HG02885 (cell line): ENCODE results near the gene SPG21.

Experiments used
- ATAC-seq: cut with Tn5 transposase; IDR thresholded peaks from one replicate; pipeline ENCODE4 v1.9.1; 2021; ENCODE audit warnings: mild to moderate bottlenecking; ENCODE audit not compliant: unreplicated experiment, poor library complexity

SPG21 gene

DNA sequence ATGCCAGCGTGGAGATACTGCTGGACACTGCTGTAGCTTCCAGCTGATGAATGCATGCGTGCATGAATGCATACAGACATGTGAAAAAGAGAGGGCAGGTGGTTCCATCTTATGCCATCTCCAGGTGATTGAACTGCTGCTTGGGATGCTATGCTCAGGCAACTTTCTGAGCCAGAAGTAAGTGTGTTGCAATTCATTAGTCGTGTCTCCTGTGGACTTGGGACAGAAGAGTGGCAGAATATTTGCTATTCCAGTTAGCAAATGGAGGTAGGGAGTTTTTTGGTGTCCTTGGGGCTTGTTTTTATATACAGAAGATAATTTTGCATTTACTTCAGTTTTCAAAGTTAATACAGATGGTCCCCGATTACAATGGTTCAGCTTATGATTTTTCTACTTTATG, 44.8 kb downstream of the SPG21 start:
- ATAC-seq, result no peak

DNA sequence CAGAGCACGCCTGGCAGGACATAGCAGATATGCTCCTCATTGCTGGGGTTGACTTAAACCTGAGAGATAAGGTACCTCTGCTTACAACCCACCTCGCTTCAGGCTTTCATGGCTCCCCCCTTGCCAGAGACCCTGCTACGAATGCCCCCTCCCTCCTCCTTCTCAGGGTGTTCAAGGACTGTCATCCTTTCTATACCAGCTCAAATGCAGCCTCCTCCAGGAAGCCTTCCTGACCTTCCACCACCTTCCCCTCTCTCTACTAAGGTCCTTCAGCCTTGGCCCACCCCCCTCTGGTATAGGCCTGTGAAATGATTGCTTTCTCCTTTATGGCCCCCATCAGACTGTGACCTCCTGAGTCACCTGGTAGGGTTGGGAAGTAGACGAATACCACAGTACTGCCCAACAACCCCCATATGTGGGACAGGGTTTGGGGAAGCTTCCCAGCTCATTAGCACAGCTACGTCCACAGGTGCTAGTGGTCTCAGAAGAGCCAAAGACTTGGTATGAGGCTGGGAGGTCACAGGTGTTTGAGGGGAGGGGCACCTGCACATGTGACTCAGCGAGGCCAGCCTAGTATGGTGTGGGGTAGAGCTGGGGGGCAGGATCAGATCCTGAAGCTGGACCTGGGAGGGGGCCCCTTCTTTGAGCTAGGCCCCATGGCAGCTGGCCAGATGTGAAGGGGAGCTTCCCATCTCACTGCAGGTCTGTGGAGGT, 46.0 kb downstream of the SPG21 start:
- ATAC-seq, result no peak

DNA sequence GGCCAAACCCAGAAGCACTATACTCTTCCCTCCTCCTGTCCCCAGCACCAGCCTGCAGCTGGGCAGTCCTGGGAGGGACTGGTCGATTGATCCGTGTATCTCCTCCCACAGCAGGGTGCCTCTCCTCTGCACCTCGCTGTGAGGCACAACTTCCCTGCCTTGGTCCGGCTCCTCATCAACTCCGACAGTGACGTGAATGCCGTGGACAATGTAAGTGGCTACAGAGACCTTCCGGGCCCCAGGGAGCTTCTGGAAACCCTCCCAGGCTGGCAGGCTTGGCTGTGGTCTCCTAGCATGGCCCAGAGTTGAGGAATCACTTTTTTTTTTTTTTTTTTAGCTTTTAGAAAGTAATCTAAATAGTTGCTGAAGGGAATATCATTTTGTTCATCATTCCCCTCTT, 47.4 kb downstream of the SPG21 start:
- no peak for ATAC-seq

DNA sequence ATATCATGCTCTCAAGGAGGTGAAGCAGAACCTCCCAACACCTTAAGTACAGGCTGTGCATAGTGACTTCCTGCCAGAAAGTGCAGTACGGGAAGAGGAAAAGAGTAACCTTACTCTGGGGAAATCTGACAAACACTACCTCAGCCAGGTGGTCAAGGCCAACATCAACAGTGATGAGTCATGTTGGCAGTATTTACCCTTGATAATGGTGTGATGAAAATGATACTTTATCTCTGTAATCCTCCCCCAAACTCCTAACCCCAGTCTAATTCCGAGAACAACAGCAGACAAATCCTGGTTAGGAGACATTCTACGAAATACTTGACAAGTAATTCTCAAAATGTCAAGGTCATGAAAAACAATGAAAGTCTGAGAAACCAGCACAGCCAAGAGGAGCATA, 51.5 kb downstream of the SPG21 start:
- no peak for ATAC-seq

DNA sequence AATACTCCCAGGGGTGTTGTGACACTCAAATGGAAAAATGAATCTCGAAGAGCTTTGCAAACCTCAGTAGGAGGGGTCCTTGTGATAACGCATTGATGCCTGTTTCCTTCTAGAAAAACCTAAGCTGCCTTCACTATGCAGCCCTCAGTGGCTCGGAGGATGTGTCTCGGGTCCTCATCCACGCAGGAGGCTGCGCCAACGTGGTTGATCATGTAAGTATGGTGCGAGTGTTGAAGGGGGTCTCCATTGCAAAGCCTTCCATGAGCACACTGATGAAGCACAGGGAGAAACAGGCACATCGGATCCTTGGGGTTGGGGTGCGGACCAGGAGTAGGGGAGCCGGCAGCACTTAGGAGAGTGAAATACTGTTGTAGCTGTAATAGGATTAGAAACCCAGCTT, 55.7 kb downstream of the SPG21 start:
- ATAC-seq, result no peak

DNA sequence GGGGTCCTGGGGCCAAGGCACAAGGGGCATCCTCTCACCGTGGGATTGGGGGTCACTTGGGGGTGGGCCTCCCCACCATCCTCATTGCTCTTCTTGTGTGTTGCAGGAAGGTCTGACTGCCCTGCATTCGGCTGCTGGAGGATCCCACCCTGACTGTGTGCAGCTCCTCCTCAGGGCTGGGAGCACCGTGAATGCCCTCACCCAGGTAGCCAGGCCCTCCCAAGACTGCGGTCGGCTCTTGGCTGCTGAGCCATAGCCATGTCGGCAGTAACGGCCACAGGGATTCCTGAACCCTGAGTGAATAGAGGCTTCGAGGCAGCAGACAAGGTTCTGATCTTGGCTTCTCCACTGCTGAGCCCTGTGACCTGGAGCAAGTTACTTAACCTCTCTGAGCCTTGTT, 58.3 kb downstream of the SPG21 start:
- no peak for ATAC-seq

DNA sequence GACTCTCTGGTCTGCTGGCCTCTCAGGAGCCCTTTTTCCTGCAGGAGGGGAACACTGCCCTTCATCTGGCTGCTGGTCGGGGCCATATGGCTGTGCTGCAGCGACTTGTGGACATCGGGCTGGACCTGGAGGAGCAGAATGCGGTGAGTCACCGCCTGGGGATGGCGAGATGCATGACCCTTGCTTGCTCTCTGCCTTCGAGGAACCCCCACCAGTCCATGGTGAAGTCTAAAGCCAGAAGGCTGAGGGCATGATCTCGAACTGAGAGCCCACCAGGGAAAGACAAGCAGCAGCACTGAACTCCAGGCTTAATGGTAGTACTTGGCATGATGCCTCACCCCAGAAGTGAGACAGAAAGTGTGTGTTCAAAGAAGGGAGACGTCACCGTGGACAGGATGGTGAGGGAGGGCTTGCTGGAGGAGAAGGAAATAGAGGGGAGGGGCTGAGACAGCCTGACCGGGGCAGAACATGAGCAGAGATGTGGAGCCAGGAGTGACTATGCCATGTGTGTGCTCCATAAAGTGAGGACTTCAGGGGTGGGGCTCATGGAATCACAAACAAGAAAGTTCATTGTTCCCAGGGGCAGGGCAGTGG, 58.8 kb downstream of the SPG21 start:
- ATAC-seq, result no peak

DNA sequence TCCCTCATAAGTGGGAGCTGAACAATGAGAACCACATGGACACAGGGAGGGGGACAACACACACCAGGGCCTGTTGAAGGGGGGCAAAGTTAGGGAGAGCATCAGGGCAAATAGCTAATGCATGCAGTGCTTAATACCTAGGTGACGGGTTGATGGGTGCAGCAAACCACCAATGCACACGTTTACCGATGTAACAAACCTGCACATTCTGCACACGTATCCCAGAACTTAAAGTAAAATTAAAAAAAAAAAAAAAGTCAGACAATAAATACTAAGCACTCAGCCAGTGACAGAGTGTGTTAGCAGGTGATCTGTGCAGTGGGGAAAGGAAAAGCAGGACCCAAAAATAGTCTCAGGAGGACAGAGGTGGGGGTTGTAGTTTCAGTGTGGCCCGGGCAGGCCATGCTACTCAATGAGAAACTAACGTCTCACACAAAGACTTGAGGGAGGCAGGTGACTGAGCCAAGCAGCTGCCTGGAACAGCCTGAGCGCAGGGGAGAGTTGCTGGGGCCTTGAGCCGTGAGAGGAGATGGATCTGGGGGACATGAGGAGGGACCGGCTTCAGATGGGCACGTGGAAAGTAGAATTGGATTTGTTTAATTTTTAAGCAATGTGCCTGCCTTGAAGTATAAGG, 59.6 kb downstream of the SPG21 start:
- peak; percentile 74 for ATAC-seq

DNA sequence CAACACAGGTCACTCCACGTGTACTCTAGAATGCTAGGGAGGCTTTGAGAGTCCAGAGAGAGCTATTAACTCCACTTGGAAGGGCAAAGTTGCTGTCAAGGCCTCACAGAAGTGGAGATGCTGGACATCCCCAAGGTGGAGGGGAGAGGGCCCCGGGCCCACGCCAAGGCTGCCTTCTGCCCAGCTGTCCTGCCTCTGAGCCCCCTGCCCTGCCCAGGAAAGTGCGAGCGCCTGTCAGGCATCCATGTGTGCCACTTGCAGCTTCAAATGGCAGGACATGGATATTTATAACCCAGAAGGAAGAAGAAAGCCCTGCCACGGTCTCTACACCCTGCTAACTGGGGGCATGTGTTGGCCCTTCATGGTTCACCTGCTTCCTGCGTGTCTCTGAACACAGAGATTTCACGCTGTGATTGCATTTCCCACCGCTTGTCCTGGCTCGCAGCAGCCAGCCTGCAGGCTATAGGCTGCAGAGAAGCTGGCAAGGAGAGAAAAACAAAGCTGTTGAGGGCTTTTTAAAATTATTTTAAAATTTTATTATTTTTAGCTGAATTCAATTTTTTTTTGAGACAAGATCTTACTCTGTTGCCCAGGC, 61.0 kb downstream of the SPG21 start:
- no peak for ATAC-seq

DNA sequence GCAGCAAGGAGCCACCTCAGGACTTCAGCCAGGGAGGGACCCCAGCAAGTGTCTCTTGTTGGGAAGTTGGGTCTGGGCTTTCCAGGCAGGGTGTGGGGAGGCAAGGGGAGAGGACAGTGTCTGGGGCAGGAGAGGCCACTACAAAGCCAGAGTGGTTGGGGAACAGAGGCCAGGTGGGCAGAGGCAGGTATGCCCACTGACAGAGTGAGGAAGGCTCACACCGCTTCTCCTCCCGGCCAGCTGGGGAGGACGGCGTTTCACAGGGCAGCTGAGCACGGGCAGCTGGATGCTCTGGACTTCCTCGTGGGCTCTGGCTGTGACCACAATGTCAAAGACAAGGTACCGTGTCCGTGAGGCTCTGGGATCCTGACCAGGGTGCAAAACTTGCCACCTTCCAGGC, 63.1 kb downstream of the SPG21 start:
- ATAC-seq, result no peak

DNA sequence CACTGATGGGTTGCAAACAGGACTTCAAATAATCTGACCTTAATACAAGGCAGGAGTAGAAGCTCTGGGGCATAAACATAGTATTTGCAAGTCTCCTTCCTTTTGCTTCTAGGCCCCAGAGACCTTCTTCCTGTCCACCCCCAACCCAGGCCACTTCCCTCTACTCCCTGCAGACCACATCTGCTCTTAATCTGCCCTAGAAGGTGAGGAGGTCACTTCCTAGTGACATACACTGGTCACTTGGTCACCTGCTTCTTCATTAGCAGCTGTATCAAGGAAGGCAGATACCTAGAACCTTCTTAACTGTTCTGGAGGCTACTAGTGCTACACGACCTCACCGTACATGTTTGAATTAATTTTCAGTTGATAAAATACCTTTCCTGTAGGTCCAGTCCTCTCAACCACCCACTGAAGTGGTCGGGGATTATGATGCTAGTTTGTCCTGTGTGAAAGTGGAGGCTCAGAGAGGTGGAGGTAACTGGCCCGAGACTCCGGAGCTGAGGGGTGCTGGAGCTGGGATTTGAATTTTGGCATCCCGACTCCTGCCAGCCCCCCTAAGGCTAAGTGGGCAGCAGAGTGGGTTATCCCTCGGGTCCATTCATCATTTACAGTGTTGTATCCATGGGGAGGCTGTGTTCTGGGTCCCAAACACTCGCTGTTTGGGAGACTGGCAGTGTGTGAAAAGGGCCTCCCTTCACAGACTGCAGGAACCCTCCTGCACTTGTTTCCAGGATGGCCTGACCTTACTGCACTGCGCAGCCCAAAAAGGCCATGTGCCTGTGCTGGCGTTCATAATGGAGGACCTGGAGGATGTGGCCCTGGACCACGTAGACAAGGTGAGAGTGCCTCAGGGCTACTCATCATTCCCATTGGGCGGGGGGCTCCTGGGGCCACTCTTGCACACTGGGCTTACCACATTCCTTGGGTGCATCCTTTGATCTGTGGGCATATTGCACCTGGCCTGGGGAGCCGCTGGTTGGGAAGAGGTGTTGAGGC, 64.1 kb downstream of the SPG21 start:
- no peak for ATAC-seq

DNA sequence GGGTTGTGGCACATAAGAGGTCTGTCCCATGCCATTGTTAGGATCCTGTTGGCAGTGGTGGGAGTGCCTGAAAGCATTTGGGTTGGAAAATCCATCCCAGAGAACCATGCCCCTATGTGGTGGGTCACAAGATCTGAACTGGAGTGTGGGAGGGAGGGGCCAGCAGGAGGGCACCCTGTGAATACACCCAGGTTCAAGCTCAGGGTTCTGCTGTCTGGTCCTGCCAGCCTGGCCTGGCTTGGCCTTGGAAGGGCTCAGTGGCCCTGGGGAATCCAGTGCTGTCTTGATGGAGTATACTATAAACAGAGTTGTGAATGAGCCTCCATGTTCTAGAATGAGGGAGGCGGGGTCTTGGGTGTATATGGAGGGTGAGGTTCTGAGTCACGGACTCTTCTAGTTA, 66.2 kb downstream of the SPG21 start:
- ATAC-seq, result no peak

DNA sequence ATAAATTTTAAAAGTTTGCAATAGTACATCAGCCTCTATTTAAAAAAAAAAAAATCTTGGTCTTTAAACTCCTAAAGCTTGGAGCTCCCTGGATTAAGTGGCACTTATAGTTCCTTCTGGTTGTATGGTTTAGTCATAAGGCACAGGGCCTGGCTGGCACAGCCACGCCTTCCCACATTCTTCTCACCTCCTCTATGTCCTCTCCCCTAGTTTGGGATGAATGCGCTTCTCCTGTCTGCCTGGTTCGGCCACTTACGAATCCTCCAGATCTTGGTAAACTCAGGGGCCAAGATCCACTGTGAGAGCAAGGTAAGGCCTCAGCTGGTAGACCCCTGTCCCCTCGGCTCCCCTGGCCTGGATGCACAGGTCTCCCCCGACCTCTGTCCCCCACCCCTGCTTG, 68.0 kb downstream of the SPG21 start:
- no peak for ATAC-seq

DNA sequence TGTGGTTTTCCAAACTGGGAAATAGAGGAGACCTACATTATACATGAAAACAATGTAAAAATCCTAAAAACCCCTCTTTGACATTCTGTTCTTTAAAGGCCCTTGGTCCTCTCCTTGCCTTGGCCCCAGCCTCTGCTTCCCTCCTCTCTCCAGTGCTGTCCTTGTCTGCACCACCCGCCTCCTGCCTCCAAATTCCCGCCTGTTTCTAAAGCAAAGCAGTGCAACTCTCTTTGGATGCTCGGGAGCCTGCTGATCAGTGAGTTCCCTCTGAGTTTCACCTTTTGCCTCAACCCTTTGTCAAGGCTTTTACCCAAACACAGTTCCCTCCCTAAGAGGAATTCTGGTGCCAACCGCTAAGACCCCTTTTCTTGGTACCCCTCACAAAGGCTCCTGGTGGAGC, 70.0 kb downstream of the SPG21 start:
- no peak for ATAC-seq

DNA sequence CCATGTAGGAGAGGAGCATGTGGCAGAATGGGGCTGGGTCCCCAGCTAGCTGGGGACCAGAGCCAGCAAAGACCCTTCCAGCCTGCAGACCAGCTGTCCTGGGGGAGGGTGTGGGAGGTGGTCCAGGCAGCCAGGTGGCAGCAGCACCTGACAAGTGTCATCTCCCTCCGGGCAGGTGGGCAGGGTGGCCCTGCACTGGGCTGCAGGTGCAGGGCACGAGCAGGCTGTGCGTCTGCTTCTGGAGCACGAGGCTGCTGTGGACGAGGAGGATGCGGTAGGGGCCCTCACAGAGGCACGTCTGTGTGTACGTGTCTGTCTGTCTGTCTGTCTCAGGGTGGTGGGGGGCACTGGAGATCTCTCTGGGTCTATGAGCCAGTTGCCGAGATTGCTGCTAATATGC, 72.5 kb downstream of the SPG21 start:
- no peak for ATAC-seq

DNA sequence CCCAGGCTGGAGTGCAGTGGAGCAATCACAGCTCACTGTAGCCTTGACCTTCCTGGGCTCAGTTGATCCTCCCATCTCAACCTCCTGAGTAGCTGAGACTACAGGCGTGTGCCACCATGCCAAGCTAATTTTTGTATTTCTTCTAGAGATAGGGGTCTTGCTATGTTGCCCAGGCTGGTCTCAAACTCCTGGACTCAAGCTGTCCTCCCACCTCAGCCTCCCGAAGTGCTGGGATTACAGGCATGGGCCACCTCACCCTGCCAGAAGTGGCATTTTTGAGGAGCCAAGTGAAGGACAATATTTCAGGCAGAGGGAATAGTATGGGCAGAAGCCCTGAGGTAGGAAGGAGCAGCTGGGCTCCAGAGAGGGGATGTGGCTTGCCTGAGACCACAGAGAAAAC, 73.3 kb downstream of the SPG21 start:
- no peak for ATAC-seq

DNA sequence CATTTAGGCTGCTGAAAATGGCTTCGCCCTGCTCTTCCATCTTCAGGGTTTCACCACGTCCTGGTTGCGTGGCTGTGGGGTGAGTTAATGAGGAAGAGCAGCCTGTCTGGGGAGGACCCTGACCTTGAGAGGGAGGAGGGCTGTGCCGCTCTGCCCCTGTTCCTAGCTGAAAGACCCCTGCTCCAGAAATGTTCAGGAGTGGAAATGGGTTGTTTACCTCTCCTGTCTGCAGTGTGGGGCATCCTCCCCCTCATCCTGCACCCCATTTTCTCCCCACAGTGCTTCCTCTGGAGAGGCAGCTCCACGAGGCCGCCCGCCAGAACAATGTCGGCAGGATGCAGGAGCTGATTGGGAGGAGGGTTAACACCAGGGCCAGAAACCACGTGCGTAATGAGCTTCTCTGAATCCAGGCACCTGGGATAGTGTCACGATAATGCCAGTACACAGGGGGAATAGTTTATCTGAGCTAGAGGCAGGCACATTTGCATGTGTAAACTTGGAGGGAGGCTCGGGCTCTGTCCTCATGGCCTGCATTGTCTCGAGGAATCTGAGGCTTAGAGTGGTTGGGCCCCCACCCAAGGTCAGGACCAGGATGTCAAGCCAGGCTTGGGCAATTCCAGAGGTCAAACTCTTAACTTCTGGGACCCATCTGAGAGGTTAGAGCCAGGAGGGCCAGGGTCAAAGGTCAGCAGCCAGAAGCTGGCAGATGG, 74.0 kb downstream of the SPG21 start:
- ATAC-seq, result no peak
